HepG2 (cell line): Measurements from ENCODE around the gene BCL11B. TPM values are rescaled to one million over a fixed set of nuclear protein-coding genes. Genes with fewer than 3 reads are reported as not detected.

Experiments
- ATAC-seq: fragments of 200-7000 bp; cut with Tn5 transposase; 3 replicates; pipeline ENCODE4 v1.9.1; 2020; ENCODE audit warnings: mild to moderate bottlenecking, moderate library complexity
- BruUV-seq: library from RNA; stranded (reverse); fragments of 400-500 nt; replicated peaks from 2 replicates; lab custom pipeline; 2021; lab: Mats Ljungman, UMichigan
- CTCF ChIA-PET: fragments of 300-600 bp; formaldehyde crosslinking; extraction: SDS; loops from one replicate; lab custom pipeline; 2021; ENCODE audit warnings: low total read pairs, inconsistent platforms, low intra/inter-chr PET ratio; lab: Yijun Ruan, JAX
- POLR2A ChIA-PET: fragments of 350-600 bp; sonication (Branson Sonifier 250); formaldehyde crosslinking; loops from one replicate; lab custom pipeline; 2020; ENCODE audit warnings: antibody characterized with exemption, inconsistent platforms; lab: Yijun Ruan, JAX
- DNase-seq: peaks from one replicate; pipeline ENCODE4 v3.0.0-alpha.2; 2015; ENCODE audit warnings: low spot score
- FAIRE-seq: peaks from 3 replicates; lab custom pipeline; 2011; peaks lifted over from hg19 to GRCh38; lab: Jason Lieb, UNC
- H2AFZ ChIP-seq: one replicate; pipeline ENCODE4 v1.6.1; 2011; ENCODE audit warnings: low read length, inconsistent platforms
- H3K27ac ChIP-seq: fragments of 300-600 bp; 3 replicates; pipeline ENCODE4 v1.8.0; 2011; ENCODE audit warnings: mixed run types, mild to moderate bottlenecking, mixed read lengths, low read length, inconsistent platforms; ENCODE audit not compliant: insufficient read depth; ENCODE audit errors: extremely low read length
- H3K27me3 ChIP-seq, 2 experiments: fragments of 200-600 bp in 1 of 2; 2 replicates in 1 of 2; 3 replicates in 1 of 2; pipeline versions ENCODE4 v1.6.0 to v1.8.0; 2011; ENCODE audit warnings: low read length in 2 of 2, mild to moderate bottlenecking in 2 of 2, moderate library complexity in 2 of 2, inconsistent platforms in 1 of 2; ENCODE audit not compliant: insufficient read depth in 2 of 2, control insufficient read depth in 1 of 2
- H3K36me3 ChIP-seq, 2 experiments: fragments of 200-600 bp in 1 of 2; replicated peaks in 1 of 2; 2 replicates in 1 of 2; 3 replicates in 1 of 2; pipeline versions ENCODE4 v1.5.1 to v1.8.0; 2011; ENCODE audit warnings: low read length in 2 of 2, inconsistent platforms in 1 of 2; ENCODE audit not compliant: insufficient read depth in 2 of 2, control insufficient read depth in 1 of 2
- H3K4me1 ChIP-seq: 2 replicates; pipeline ENCODE4 v1.5.1; 2012; ENCODE audit warnings: low read length, inconsistent platforms; ENCODE audit not compliant: insufficient read depth
- H3K4me2 ChIP-seq: 2 replicates; pipeline ENCODE4 v1.6.0; 2011; ENCODE audit warnings: low read depth, low read length, inconsistent platforms
- H3K4me3 ChIP-seq, 3 experiments: fragments of 200-600 bp in 1 of 3; sonication (generic), shearing (Covaris generic) in 1 of 3; replicated peaks in 1 of 3; 2 replicates each; pipeline ENCODE4 v1.5.1; 2011 to 2016; ENCODE audit warnings: low read length in 3 of 3, inconsistent platforms in 2 of 3, low read depth in 2 of 3, mild to moderate bottlenecking in 2 of 3, control low read depth in 1 of 3, mixed read lengths in 1 of 3; ENCODE audit not compliant: insufficient read depth in 1 of 3
- H3K79me2 ChIP-seq: one replicate; pipeline ENCODE4 v1.6.1; 2011; ENCODE audit warnings: low read length, inconsistent platforms; ENCODE audit not compliant: insufficient read depth
- H3K9ac ChIP-seq: 2 replicates; pipeline ENCODE4 v1.6.0; 2011; ENCODE audit warnings: mild to moderate bottlenecking, low read depth, low read length, inconsistent platforms; ENCODE audit not compliant: insufficient read depth
- H3K9me3 ChIP-seq: 2 replicates; pipeline ENCODE4 v1.5.1; 2012; ENCODE audit warnings: mild to moderate bottlenecking, low read length
- H4K20me1 ChIP-seq: 2 replicates; pipeline ENCODE4 v1.6.0; 2011; ENCODE audit warnings: inconsistent platforms, mild to moderate bottlenecking, low read length, moderate library complexity; ENCODE audit not compliant: insufficient read depth
- BRCA1 ChIP-seq: sonication (generic); formaldehyde crosslinking; IDR thresholded peaks from 2 replicates; pipeline ENCODE4 v1.4.0; 2020; ENCODE audit warnings: missing genetic modification reagents
- FOXK2 ChIP-seq: fragments of 450-650 bp; IDR thresholded peaks from 2 replicates; pipeline ENCODE4 v1.6.1; 2016
- HNF4A ChIP-seq: sonication (generic); formaldehyde crosslinking; IDR thresholded peaks from 2 replicates; pipeline ENCODE4 v1.4.0; 2020; ENCODE audit warnings: missing genetic modification reagents
- HOMEZ ChIP-seq: IDR thresholded peaks from 2 replicates; pipeline ENCODE4 v1.6.1; 2016; ENCODE audit warnings: low read depth
- MXI1 ChIP-seq: IDR thresholded peaks from 3 replicates; pipeline ENCODE4 v1.6.1; 2012; ENCODE audit warnings: low read depth, low read length, inconsistent platforms, borderline replicate concordance
- NFE2L2 ChIP-seq: fragments of 150-350 bp; IDR thresholded peaks from 2 replicates; pipeline ENCODE4 v1.6.1; 2014; ENCODE audit warnings: low read length
- NR2F1 ChIP-seq, 2 experiments: fragments of 450-650 bp in 1 of 2; formaldehyde crosslinking in 1 of 2; IDR thresholded peaks; 2 replicates each; pipeline versions ENCODE4 v1.5.0 to v1.6.1; 2016 to 2020; ENCODE audit warnings: mild to moderate bottlenecking in 1 of 2, missing compliant biosample characterization in 1 of 2, missing genetic modification reagents in 1 of 2, moderate library complexity in 1 of 2
- NR3C1 ChIP-seq: sonication (generic); formaldehyde crosslinking; IDR thresholded peaks from 2 replicates; pipeline ENCODE4 v1.4.0; 2020; ENCODE audit warnings: missing genetic modification reagents
- ZBTB21 ChIP-seq: sonication (generic); formaldehyde crosslinking; IDR thresholded peaks from 2 replicates; pipeline ENCODE4 v1.4.0; 2020; ENCODE audit warnings: missing genetic modification reagents
- ZBTB49 ChIP-seq: sonication (generic); formaldehyde crosslinking; IDR thresholded peaks from 2 replicates; pipeline ENCODE4 v1.4.0; 2020; ENCODE audit warnings: missing genetic modification reagents, borderline replicate concordance
- ZFP36L2 ChIP-seq: sonication (generic); formaldehyde crosslinking; IDR thresholded peaks from 2 replicates; pipeline ENCODE4 v1.4.0; 2020; ENCODE audit warnings: missing genetic modification reagents
- ZNF136 ChIP-seq: sonication (generic); formaldehyde crosslinking; IDR thresholded peaks from 2 replicates; pipeline ENCODE4 v1.8.1; 2022; ENCODE audit warnings: low read depth, mild to moderate bottlenecking, moderate library complexity, missing genetic modification reagents
- ZNF143 ChIP-seq: sonication (generic); formaldehyde crosslinking; IDR thresholded peaks from 2 replicates; pipeline ENCODE4 v1.4.0; 2020; ENCODE audit warnings: missing genetic modification reagents
- ZNF256 ChIP-seq: sonication (generic); formaldehyde crosslinking; conservative IDR thresholded peaks from 2 replicates; pipeline ENCODE4 v1.4.0; 2020; ENCODE audit warnings: missing genetic modification reagents
- ZNF670 ChIP-seq: sonication (generic); formaldehyde crosslinking; IDR thresholded peaks from 2 replicates; pipeline ENCODE4 v1.8.0; 2022; ENCODE audit warnings: mild to moderate bottlenecking, missing genetic modification reagents, borderline replicate concordance
- ZNF800 ChIP-seq: sonication (generic); formaldehyde crosslinking; IDR thresholded peaks from 2 replicates; pipeline ENCODE4 v1.4.0; 2020; ENCODE audit warnings: missing genetic modification reagents
- WGBS: methylation state at CpG from one replicate; pipeline ENCODE4 v1.1.6; 2017; ENCODE audit warnings: low lambda C conversion rate; 5-methylcytosine and 5-hydroxymethylcytosine counted together
- in situ Hi-C: cut with HindIII; loops from 2 replicates; pipeline ENCODE4 v1.10.0; 2017; ENCODE audit warnings: low pct_unique_long_range_greater_than_20kb; ENCODE audit not compliant: extremely low pct_ligation_motif_present
- intact Hi-C: fragments of 100-400 bp; cut with micrococcal nuclease; formaldehyde crosslinking; loops from one replicate; pipeline ENCODE4 v1.10.0; 2022; ENCODE audit not compliant: unreplicated experiment
- polyA plus RNA-seq, 8 experiments: library from polyadenylated mRNA; depleted of rRNA in 3 of 8; stranded (reverse) in 7 of 8; unstranded in 1 of 8; fragments of >200 nt; fragmentation: Illumina TruSeq in 4 of 8; extraction: Trizol in 4 of 8; gene quantifications; 2 replicates each; pipeline versions ENCODE4 v1.2.1 to v1.2.3, GENCODE V29; 2011 to 2016; ENCODE audit warnings: low read depth in 4 of 8, missing spikeins in 1 of 8, mixed read lengths in 1 of 8; ENCODE audit not compliant: insufficient read depth in 1 of 8
- total RNA-seq, 5 experiments: library from RNA; depleted of rRNA; stranded (reverse); fragments of >200 nt; fragmentation: Illumina TruSeq; extraction: Trizol; gene quantifications; 2 replicates each; pipeline ENCODE4 v1.2.3, GENCODE V29; 2016; ENCODE audit warnings: low read depth in 1 of 5

Gene BCL11B
- total and polyA plus RNA-seq, 2 of the 13 experiments (the other 11 are each of a cell fraction or from before 2014, with no cell fraction given): not detected

GRCh38 chr14:99213527-99213971 is 58.4 kb downstream of the BCL11B start:
- H3K4me3 ChIP-seq: no peak overlapping the region
- no peak for DNase-seq
- POLR2A ChIA-PET: no interaction called here
- no peaks in the 10 kb centered on the region for H3K36me3 ChIP-seq
- no peaks in the 10 kb centered on the region for H3K9me3 ChIP-seq
- CTCF ChIA-PET: no interaction called here
- H2AFZ ChIP-seq: no peak overlapping the region
- WGBS: 0% methylated on average over 1 of the region's 12 CpGs
- H3K79me2 ChIP-seq: no peaks in the 10 kb centered on the region
- FAIRE-seq: no peak
- H3K27me3 ChIP-seq: peaks cover 4 to 47% of the 10 kb centered on the region in 2 experiments
- no peak overlapping the region for H3K27ac ChIP-seq
- no TSS peak for BruUV-seq
- H4K20me1 ChIP-seq: no peaks in the 10 kb centered on the region
- 0 out of 3 replicates have a peak, but pooled peaks have one; percentile 28 for ATAC-seq
- in situ Hi-C loops (no loop called here), intact Hi-C loops (no loop called here)
- no peak overlapping the region for H3K9ac ChIP-seq
- no peak overlapping the region for H3K4me2 ChIP-seq
- H3K4me1 ChIP-seq: no peaks in the 10 kb centered on the region
- TF ChIP-seq NFE2L2 (no peak), MXI1 (no peak), HNF4A (no peak), NR2F1 (CRISPR knock-in tag; IDR thresholded peaks at IDR 0.05) (no peak), NR3C1 (no peak)

GRCh38 chr14:99213101-99213500 is 58.9 kb downstream of the BCL11B start:
- Histone ChIP-seq H3K4me1 (no peaks in the 10 kb centered on the region), H2AFZ (no peak overlapping the region), H4K20me1 (no peaks in the 10 kb centered on the region), H3K36me3 (no peaks in the 10 kb centered on the region), H3K4me3 (no peak overlapping the region), H3K79me2 (no peaks in the 10 kb centered on the region), H3K4me2 (no peak overlapping the region), H3K9me3 (no peaks in the 10 kb centered on the region), H3K27me3 (peaks cover 4 to 48% of the 10 kb centered on the region in 2 experiments), H3K9ac (no peak overlapping the region), H3K27ac (no peak overlapping the region)
- BruUV-seq: no TSS peak
- 0% methylated on average over 5 of the region's 11 CpGs for WGBS
- DNase-seq (no peak), FAIRE-seq (no peak), ATAC-seq (no peak)
- intact Hi-C loops: no loop called here
- ChIA-PET CTCF (no interaction called here), POLR2A (no interaction called here)
- in situ Hi-C loops: no loop called here
- TF ChIP-seq ZNF800 (CRISPR knock-in tag): no peak
- no peak for TF ChIP-seq ZFP36L2
- TF ChIP-seq BRCA1: no peak
- TF ChIP-seq ZNF143 (CRISPR knock-in tag): no peak
- TF ChIP-seq FOXK2: no peak
- no peak for TF ChIP-seq ZBTB21 (CRISPR knock-in tag)
- no peak for TF ChIP-seq ZNF136 (CRISPR knock-in tag)
- TF ChIP-seq ZNF256: no peak
- TF ChIP-seq HOMEZ (CRISPR knock-in tag): no peak
- no peak for TF ChIP-seq ZBTB49 (CRISPR knock-in tag)
- TF ChIP-seq ZNF670 (CRISPR knock-in tag): no peak
